ENCODE data around the gene SEC16B. TPM values are rescaled to one million over a fixed set of nuclear protein-coding genes. Genes with fewer than 3 reads are reported as not detected.

SEC16B gene
- total and polyA plus RNA-seq, 7 experiments from 2014 or later, result 0.27 TPM; not detected in 6

- POLR2A ChIA-PET, result no interaction called here
- DNase-seq, result no peak
Measured at GRCh38 chr1:177902266-177902665, 67.6 kb downstream of the SEC16B start.

DNA sequence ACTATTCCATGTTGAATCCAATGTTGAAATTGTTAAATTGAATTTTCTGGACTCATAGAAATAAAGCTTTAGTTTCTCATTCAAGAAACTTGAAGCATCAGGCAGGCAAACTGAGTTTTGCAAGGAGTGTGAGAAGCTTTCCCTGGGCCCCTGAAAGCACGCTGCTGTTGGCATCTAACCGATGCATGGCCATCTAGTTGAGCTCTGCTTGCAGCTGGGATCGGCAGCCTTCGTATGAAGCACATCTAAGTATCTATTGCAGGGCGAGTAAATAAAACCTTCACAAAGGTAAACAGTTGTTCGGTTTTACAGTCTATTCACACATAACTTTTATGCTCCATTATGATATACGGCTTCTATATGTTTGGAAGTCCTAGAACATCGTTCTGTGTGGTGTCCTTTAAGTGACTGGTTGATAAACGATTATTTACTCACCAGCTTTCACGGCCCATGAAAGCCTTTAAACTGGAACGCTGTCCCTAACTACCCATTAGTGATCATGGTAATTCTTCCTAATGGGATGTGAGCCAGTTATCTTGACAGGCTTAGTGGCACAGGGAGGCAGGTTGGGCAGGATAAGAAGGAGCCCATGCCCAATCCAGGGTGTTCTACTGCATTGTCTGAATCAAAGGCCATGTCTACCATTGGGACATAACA is 71.7 kb downstream of the SEC16B start:
- no peaks in the 10 kb centered on the region for H3K36me3 Mint-ChIP-seq
- H3K36me3 ChIP-seq (ENCODE audit: control insufficient read depth in 2 of 3, insufficient read depth in 3 of 3, low read length in 3 of 3), result no peaks in the 10 kb centered on the region
- CTCF ChIA-PET, result no interaction called here
- no peaks in the 10 kb centered on the region for H3K4me1 ChIP-seq (ENCODE audit: control insufficient read depth in 2 of 2, insufficient read depth in 2 of 2, low read length in 2 of 2)
- H3K4me1 Mint-ChIP-seq, result no peaks in the 10 kb centered on the region
- no peak overlapping the region for H3K27ac ChIP-seq (ENCODE audit: low read depth, low read length)
- no peaks in the 10 kb centered on the region for H3K27me3 Mint-ChIP-seq
- POLR2A ChIA-PET, result no interaction called here
- no peaks in the 10 kb centered on the region for H3K27me3 ChIP-seq (ENCODE audit: control insufficient read depth in 2 of 2, insufficient read depth in 2 of 2, low read length in 2 of 2)
- peaks cover 0 to 15% (median 5%) of the 10 kb centered on the region in 11 donors for H3K9me3 Mint-ChIP-seq
- no peak overlapping the region for H3K4me3 ChIP-seq (ENCODE audit: low read length)
- intact Hi-C loops (cut with micrococcal nuclease), result no loop called here
- no peaks in the 10 kb centered on the region for H3K9me3 ChIP-seq (ENCODE audit: control insufficient read depth in 2 of 3, low read length in 3 of 3)
- DNase-seq, result no peak
- H3K4me3 Mint-ChIP-seq, result no peak overlapping the region
- no peak for ATAC-seq
- H3K27ac Mint-ChIP-seq, result no peak overlapping the region

More at GRCh38 chr1:177902266-177902665, 67.6 kb downstream of the SEC16B start:
- Mint-ChIP-seq H3K27ac (no peak overlapping the region), H3K4me1 (no peaks in the 10 kb centered on the region), H3K27me3 (no peaks in the 10 kb centered on the region), H3K9me3 (peaks cover 0 to 13% (median 2%) of the 10 kb centered on the region in 11 donors), H3K4me3 (no peak overlapping the region), H3K36me3 (no peaks in the 10 kb centered on the region)
- Histone ChIP-seq H3K36me3 (ENCODE audit: control insufficient read depth in 2 of 3, insufficient read depth in 3 of 3, low read length in 3 of 3) (no peaks in the 10 kb centered on the region), H3K4me3 (ENCODE audit: low read length) (no peak overlapping the region), H3K27ac (ENCODE audit: low read depth, low read length) (no peak overlapping the region), H3K27me3 (ENCODE audit: control insufficient read depth in 2 of 2, insufficient read depth in 2 of 2, low read length in 2 of 2) (no peaks in the 10 kb centered on the region), H3K4me1 (ENCODE audit: control insufficient read depth in 2 of 2, insufficient read depth in 2 of 2, low read length in 2 of 2) (no peaks in the 10 kb centered on the region), H3K9me3 (ENCODE audit: control insufficient read depth in 2 of 3, low read length in 3 of 3) (no peaks in the 10 kb centered on the region)
- CTCF ChIA-PET, result no interaction called here
- ATAC-seq, result no peak
- intact Hi-C loops (cut with micrococcal nuclease), result no loop called here

- Histone ChIP-seq H3K27ac (ENCODE audit: low read depth, low read length) (no peak overlapping the region), H3K4me1 (ENCODE audit: control insufficient read depth in 2 of 2, insufficient read depth in 2 of 2, low read length in 2 of 2) (no peaks in the 10 kb centered on the region), H3K36me3 (ENCODE audit: control insufficient read depth in 2 of 3, insufficient read depth in 3 of 3, low read length in 3 of 3) (no peaks in the 10 kb centered on the region), H3K27me3 (ENCODE audit: control insufficient read depth in 2 of 2, insufficient read depth in 2 of 2, low read length in 2 of 2) (no peaks in the 10 kb centered on the region), H3K4me3 (ENCODE audit: low read length) (no peak overlapping the region), H3K9me3 (ENCODE audit: control insufficient read depth in 2 of 3, low read length in 3 of 3) (no peaks in the 10 kb centered on the region)
- intact Hi-C loops (cut with micrococcal nuclease), result no loop called here
- ChIA-PET POLR2A (no interaction called here), CTCF (no interaction called here)
- peaks cover 0 to 21% (median 8%) of the 10 kb centered on the region in 11 donors for H3K9me3 Mint-ChIP-seq
- H3K27ac Mint-ChIP-seq, result no peak overlapping the region
- H3K4me3 Mint-ChIP-seq, result no peak overlapping the region
- ATAC-seq (no peak), DNase-seq (no peak)
- no peaks in the 10 kb centered on the region for H3K36me3 Mint-ChIP-seq
- H3K4me1 Mint-ChIP-seq, result no peaks in the 10 kb centered on the region
- no peaks in the 10 kb centered on the region for H3K27me3 Mint-ChIP-seq
Measured at GRCh38 chr1:177897281-177897997, 72.4 kb downstream of the SEC16B start.

Other genes with a start within 250 kb of the SEC16B start
- under 1 TPM in 4 of 5 experiments, not detected in 1; 0.11 to 0.69 (median 0.15) TPM for gene RASAL2, start 124.0 kb upstream of the SEC16B start, total RNA-seq
- gene RASAL2, start 124.0 kb upstream of the SEC16B start, polyA plus RNA-seq, result not detected

Data from naive thymus-derived CD4-positive, alpha-beta T cell (primary cell).